Suprapubic skin (tissue), 4 donors: Measurements from ENCODE around the gene CSNK1G1. TPM values are rescaled to one million over a fixed set of nuclear protein-coding genes. Genes with fewer than 3 reads are reported as not detected.
A peak's percentile ranks its signal among the peaks of the same experiment; 100 is the strongest.
"Not testable (repeated sequence)": the region's sequence is repeated elsewhere in the genome, so short reads cannot be mapped to it uniquely, and the experiment has no call there.

Source experiments
- DNase-seq, 2 donors: peaks; one replicate each; pipeline ENCODE4 v3.0.0-alpha.2; 2019; ENCODE audit warnings: low spot score in 2 of 2
- H3K27ac ChIP-seq: fragments of 200-600 bp; sonication (generic); one replicate; pipeline ENCODE4 v1.5.1; 2019
- H3K27me3 ChIP-seq: fragments of 200-600 bp; sonication (generic); one replicate; pipeline ENCODE4 v1.5.1; 2019
- H3K36me3 ChIP-seq: fragments of 200-600 bp; sonication (generic); one replicate; pipeline ENCODE4 v1.5.1; 2019
- H3K4me1 ChIP-seq: fragments of 200-600 bp; sonication (generic); one replicate; pipeline ENCODE4 v1.5.1; 2019
- H3K4me3 ChIP-seq: fragments of 200-600 bp; sonication (generic); one replicate; pipeline ENCODE4 v1.5.1; 2019; ENCODE audit warnings: mild to moderate bottlenecking
- H3K9me3 ChIP-seq: fragments of 200-600 bp; sonication (generic); one replicate; pipeline ENCODE4 v1.5.1; 2019
- EP300 ChIP-seq: sonication (generic); formaldehyde crosslinking; IDR thresholded peaks from one replicate; pipeline ENCODE4 v1.6.1; 2017; ENCODE audit warnings: antibody characterized with exemption
- POLR2A ChIP-seq, 2 donors: fragments of 450-650 bp; IDR thresholded peaks; one replicate each; pipeline ENCODE4 v1.6.1; 2017; ENCODE audit warnings: antibody characterized with exemption in 2 of 2, mild to moderate bottlenecking in 2 of 2, moderate library complexity in 2 of 2
- POLR2AphosphoS5 ChIP-seq, 3 donors: sonication (generic); formaldehyde crosslinking; IDR thresholded peaks; one replicate each; pipeline ENCODE4 v1.6.1; 2017; ENCODE audit warnings: antibody characterized with exemption in 3 of 3
- WGBS: methylation state at CpG from one replicate; pipeline ENCODE4 v1.1.5; 2018; 5-methylcytosine and 5-hydroxymethylcytosine counted together
- total RNA-seq, 4 donors: library from RNA; depleted of rRNA; stranded (reverse); fragments of >200 nt; gene quantifications; one replicate each; pipeline ENCODE4 v1.1.0, GENCODE V29; 2016
- TF ChIP-seq, protein P1 (sequence below), 2 donors: fragments of 200-600 bp in 1 of 2; fragments of 450-650 bp in 1 of 2; sonication (generic) in 1 of 2; IDR thresholded peaks; one replicate each; pipeline ENCODE4 v1.5.1; 2016 to 2019; ENCODE audit warnings: antibody characterized with exemption in 2 of 2, mild to moderate bottlenecking in 1 of 2, moderate library complexity in 1 of 2

Gene CSNK1G1
- total RNA-seq, 4 donors from 2014 or later, result 15.9 to 28.8 (median 23.9) TPM

GRCh38 chr15:64340355-64340754 lies 15.6 kb downstream of the CSNK1G1 start:
- Histone ChIP-seq H3K27me3 (no peaks in the 10 kb centered on the region), H3K27ac (no peak overlapping the region), H3K4me3 (no peak overlapping the region), H3K36me3 (peaks cover 8% of the 10 kb centered on the region), H3K4me1 (peaks cover 18% of the 10 kb centered on the region), H3K9me3 (no peaks in the 10 kb centered on the region)
- 100% methylated on average over 1 of the region's 1 CpG for WGBS
- no peak for DNase-seq
- TF ChIP-seq, protein P1, sequence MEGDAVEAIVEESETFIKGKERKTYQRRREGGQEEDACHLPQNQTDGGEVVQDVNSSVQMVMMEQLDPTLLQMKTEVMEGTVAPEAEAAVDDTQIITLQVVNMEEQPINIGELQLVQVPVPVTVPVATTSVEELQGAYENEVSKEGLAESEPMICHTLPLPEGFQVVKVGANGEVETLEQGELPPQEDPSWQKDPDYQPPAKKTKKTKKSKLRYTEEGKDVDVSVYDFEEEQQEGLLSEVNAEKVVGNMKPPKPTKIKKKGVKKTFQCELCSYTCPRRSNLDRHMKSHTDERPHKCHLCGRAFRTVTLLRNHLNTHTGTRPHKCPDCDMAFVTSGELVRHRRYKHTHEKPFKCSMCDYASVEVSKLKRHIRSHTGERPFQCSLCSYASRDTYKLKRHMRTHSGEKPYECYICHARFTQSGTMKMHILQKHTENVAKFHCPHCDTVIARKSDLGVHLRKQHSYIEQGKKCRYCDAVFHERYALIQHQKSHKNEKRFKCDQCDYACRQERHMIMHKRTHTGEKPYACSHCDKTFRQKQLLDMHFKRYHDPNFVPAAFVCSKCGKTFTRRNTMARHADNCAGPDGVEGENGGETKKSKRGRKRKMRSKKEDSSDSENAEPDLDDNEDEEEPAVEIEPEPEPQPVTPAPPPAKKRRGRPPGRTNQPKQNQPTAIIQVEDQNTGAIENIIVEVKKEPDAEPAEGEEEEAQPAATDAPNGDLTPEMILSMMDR (IDR thresholded peaks at IDR 0.05), result no peak
- TF ChIP-seq EP300, result no peak
- TF ChIP-seq POLR2A (IDR thresholded peaks at IDR 0.05), result no peak
- TF ChIP-seq POLR2AphosphoS5 (IDR thresholded peaks at IDR 0.05), result no peak

GRCh38 chr15:64337761-64338160 lies 18.2 kb downstream of the CSNK1G1 start:
- TF ChIP-seq POLR2AphosphoS5 (IDR thresholded peaks at IDR 0.05) (no peak), EP300 (no peak), POLR2A (IDR thresholded peaks at IDR 0.05) (no peak)
- TF ChIP-seq, protein P1 (IDR thresholded peaks at IDR 0.05), result no peak
- H3K9me3 ChIP-seq, result no peaks in the 10 kb centered on the region
- 90% methylated on average over 2 of the region's 2 CpGs for WGBS
- no peak overlapping the region for H3K4me3 ChIP-seq
- DNase-seq, result no peak
- H3K36me3 ChIP-seq, result peaks cover 8% of the 10 kb centered on the region
- H3K27me3 ChIP-seq, result no peaks in the 10 kb centered on the region
- no peaks in the 10 kb centered on the region for H3K4me1 ChIP-seq
- H3K27ac ChIP-seq, result no peak overlapping the region

- Histone ChIP-seq H3K4me3 (no peak overlapping the region), H3K27ac (no peak overlapping the region), H3K36me3 (peaks cover 3% of the 10 kb centered on the region), H3K9me3 (no peaks in the 10 kb centered on the region), H3K4me1 (no peaks in the 10 kb centered on the region), H3K27me3 (no peaks in the 10 kb centered on the region)
- no peak for TF ChIP-seq EP300
- TF ChIP-seq POLR2AphosphoS5 (IDR thresholded peaks at IDR 0.05), result no peak
- TF ChIP-seq, protein P1 (IDR thresholded peaks at IDR 0.05), result no peak
- no peak for TF ChIP-seq POLR2A (IDR thresholded peaks at IDR 0.05)
- 84% methylated on average over 9 of the region's 9 CpGs for WGBS
- DNase-seq, result no peak
Measured at GRCh38 chr15:64333986-64334929, 21.7 kb downstream of the CSNK1G1 start.

- peaks cover 3% of the 10 kb centered on the region for H3K36me3 ChIP-seq
- no peak overlapping the region for H3K27ac ChIP-seq
- H3K27me3 ChIP-seq, result no peaks in the 10 kb centered on the region
- TF ChIP-seq, protein P1 (IDR thresholded peaks at IDR 0.05), result no peak
- TF ChIP-seq POLR2A (IDR thresholded peaks at IDR 0.05) (no peak), POLR2AphosphoS5 (IDR thresholded peaks at IDR 0.05) (no peak), EP300 (no peak)
- H3K4me3 ChIP-seq, result no peak overlapping the region
- H3K4me1 ChIP-seq, result no peaks in the 10 kb centered on the region
- no peak for DNase-seq
- WGBS, result 94% methylated on average over 2 of the region's 2 CpGs
- H3K9me3 ChIP-seq, result no peaks in the 10 kb centered on the region
Measured at GRCh38 chr15:64333516-64333915, 22.5 kb downstream of the CSNK1G1 start.

- not testable (repeated sequence) for H3K27me3 ChIP-seq, H3K27ac ChIP-seq, H3K9me3 ChIP-seq, H3K4me1 ChIP-seq, H3K4me3 ChIP-seq, DNase-seq, H3K36me3 ChIP-seq
- WGBS, result no CpG with 5 or more reads among the region's 3 CpGs
Measured at GRCh38 chr15:64331668-64332067, 24.3 kb downstream of the CSNK1G1 start.

DNA sequence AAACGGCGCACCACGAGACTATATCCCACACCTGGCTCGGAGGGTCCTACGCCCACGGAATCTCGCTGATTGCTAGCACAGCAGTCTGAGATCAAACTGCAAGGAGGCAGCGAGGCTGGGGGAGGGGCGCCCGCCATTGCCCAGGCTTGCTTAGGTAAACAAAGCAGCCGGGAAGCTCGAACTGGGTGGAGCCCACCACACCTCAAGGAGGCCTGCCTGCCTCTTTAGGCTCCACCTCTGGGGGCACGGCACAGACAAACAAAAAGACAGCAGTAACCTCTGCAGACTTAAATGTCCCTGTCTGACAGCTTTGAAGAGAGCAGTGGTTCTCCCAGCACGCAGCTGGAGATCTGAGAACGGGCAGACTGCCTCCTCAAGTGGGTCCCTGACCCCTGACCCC lies 29.0 kb downstream of the CSNK1G1 start:
- H3K9me3 ChIP-seq, H3K4me3 ChIP-seq, H3K36me3 ChIP-seq, H3K27ac ChIP-seq, DNase-seq, H3K4me1 ChIP-seq, H3K27me3 ChIP-seq: not testable (repeated sequence)
- WGBS, result no CpG with 5 or more reads among the region's 15 CpGs

DNA sequence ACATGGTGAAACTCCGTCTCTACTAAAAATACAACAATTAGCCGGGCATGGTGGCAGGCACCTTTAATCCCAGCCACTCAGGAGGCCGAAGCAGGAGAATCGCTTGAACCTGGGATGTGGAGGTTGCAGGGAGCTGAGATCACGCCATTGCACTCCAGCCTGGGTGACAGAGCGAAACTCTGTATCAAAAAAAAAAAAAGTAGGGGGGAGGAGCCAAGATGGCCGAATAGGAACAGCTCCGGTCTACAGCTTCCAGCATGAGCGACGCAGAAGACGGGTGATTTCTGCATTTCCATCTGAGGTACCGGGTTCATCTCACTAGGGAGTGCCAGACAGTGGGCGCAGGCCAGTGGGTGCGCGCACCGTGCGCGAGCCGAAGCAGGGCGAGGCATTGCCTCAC lies 29.5 kb downstream of the CSNK1G1 start:
- not testable (repeated sequence) for H3K36me3 ChIP-seq, H3K9me3 ChIP-seq, H3K4me1 ChIP-seq, DNase-seq, H3K27me3 ChIP-seq, H3K27ac ChIP-seq
- H3K4me3 ChIP-seq, result peak overlapping the region; percentile 14
- 80% methylated on average over 11 of the region's 20 CpGs for WGBS
